ENCODE results near the gene NCL. TPM values are rescaled to one million over a fixed set of nuclear protein-coding genes. Genes with fewer than 3 reads are reported as not detected.
"Not testable (repeated sequence)": the region's sequence is repeated elsewhere in the genome, so short reads cannot be mapped to it uniquely, and the experiment has no call there.

The NCL gene
- total RNA-seq, 2 experiments from 2014 or later, result 665 to 686 TPM

DNA sequence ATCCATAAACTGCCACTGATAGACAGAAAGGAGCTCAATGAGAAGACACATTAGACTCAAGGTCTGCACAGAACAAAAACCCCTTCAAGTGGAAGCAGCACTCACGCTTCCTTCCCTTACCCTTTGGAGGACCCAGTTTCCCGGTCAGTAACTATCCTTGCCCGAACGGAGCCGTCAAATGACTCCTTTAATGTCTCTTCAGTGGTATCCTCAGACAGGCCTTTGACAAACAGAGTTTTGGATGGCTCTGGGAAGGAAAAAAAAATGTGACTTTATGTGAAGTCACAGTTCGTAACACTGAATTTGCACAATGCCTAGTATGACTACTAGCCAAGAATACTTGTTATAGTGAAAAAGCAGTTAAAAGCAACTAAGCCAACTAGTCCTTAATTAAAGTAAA, 8.4 kb downstream of the NCL start:
- no peak overlapping the region for H3K4me3 Mint-ChIP-seq
- DNase-seq (no peak), ATAC-seq (no peak)
- H3K4me1 Mint-ChIP-seq (ENCODE audit: low read depth), result peaks cover 36% of the 10 kb centered on the region
- peaks cover 84% of the 10 kb centered on the region for H3K36me3 Mint-ChIP-seq (ENCODE audit: low read depth)
- ChIA-PET POLR2A (interaction anchor here (5.3 kb wide), 1 partner anchor 7 kb away, joined by 62 read pairs; the partner anchor contains the start of gene NCL), CTCF (interaction anchor here (0.8 to 1.3 kb wide), 2 partner anchors 50 to 352 kb away, joined by 3 read pairs; no protein-coding TSS in a partner anchor)
- H3K9me3 Mint-ChIP-seq (ENCODE audit: insufficient read depth), result no peaks in the 10 kb centered on the region
- H3K27ac Mint-ChIP-seq, result no peak overlapping the region
- H3K27me3 Mint-ChIP-seq (ENCODE audit: low read depth), result no peaks in the 10 kb centered on the region

DNA sequence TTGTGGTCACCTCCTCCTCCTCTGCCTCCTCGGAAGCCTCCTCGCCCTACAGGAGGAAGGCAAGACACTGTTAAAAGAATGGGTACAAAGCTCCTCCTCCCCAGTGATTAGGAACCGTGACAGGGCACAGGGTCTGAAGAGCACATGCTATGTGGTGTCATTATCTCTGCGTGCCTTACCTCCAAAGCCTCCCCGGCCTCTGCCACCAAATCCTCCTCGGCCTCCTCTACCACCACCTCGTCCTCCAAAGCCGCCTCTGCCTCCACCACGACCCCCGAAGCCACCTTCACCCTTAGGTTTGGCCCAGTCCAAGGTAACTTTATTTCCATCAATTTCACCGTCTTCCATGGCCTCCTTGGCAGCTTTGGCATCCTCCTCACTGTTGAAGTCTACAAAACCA, 9.1 kb downstream of the NCL start:
- peaks cover 30% of the 10 kb centered on the region for H3K4me1 Mint-ChIP-seq (ENCODE audit: low read depth)
- DNase-seq, result no peak
- no peaks in the 10 kb centered on the region for H3K9me3 Mint-ChIP-seq (ENCODE audit: insufficient read depth)

DNA sequence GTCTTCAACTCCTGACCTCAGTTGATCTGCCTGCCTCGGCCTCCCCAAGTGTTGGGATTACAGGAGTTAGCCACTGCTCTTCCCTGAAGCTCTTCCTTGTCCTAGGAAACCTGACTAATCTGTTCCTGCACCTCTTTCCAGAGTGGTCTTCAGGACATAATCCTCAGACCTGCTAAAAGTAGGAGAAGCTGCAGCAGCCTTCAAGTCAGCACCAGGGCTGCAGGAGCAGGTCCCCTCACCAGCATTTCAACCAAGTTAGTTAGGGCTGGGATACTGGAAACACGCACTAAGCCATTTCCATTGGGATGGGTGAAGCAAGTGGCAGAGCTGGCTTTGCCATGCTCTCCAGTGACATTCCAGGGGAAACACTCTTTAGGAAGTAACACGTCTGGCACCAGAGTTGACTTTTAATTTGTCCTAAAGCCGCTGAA, 9.9 kb downstream of the NCL start:
- Mint-ChIP-seq H3K4me3 (no peak overlapping the region), H3K27ac (no peak overlapping the region), H3K27me3 (ENCODE audit: low read depth) (no peaks in the 10 kb centered on the region), H3K36me3 (ENCODE audit: low read depth) (peaks cover 72% of the 10 kb centered on the region), H3K9me3 (ENCODE audit: insufficient read depth) (no peaks in the 10 kb centered on the region), H3K4me1 (ENCODE audit: low read depth) (peaks cover 26% of the 10 kb centered on the region)
- ATAC-seq (no peak), DNase-seq (no peak)
- CTCF ChIA-PET, result interaction anchor here (1.4 to 4.3 kb wide), 2 partner anchors 9 to 227 kb away, joined by 4 to 37 read pairs; partner anchors contain the start of gene NCL
- POLR2A ChIA-PET, result interaction anchor here (5.3 kb wide), 1 partner anchor 9 kb away, joined by 62 read pairs; the partner anchor contains the start of gene NCL

More for the DNA sequence above, 9.1 kb downstream of the NCL start:
- peak overlapping the region; percentile 63 for H3K27ac Mint-ChIP-seq
- ChIA-PET CTCF (interaction anchor here (0.8 to 1.4 kb wide), 3 partner anchors 50 to 351 kb away, joined by 3 to 4 read pairs (median 3); no protein-coding TSS in a partner anchor), POLR2A (interaction anchor here (0.6 to 5.3 kb wide), 2 partner anchors 8 to 63 kb away, joined by 3 to 62 read pairs; partner anchors contain the start of gene NCL)
- no peak overlapping the region for H3K4me3 Mint-ChIP-seq
- peaks cover 77% of the 10 kb centered on the region for H3K36me3 Mint-ChIP-seq (ENCODE audit: low read depth)
- no peak for ATAC-seq
- H3K27me3 Mint-ChIP-seq (ENCODE audit: low read depth), result no peaks in the 10 kb centered on the region

DNA sequence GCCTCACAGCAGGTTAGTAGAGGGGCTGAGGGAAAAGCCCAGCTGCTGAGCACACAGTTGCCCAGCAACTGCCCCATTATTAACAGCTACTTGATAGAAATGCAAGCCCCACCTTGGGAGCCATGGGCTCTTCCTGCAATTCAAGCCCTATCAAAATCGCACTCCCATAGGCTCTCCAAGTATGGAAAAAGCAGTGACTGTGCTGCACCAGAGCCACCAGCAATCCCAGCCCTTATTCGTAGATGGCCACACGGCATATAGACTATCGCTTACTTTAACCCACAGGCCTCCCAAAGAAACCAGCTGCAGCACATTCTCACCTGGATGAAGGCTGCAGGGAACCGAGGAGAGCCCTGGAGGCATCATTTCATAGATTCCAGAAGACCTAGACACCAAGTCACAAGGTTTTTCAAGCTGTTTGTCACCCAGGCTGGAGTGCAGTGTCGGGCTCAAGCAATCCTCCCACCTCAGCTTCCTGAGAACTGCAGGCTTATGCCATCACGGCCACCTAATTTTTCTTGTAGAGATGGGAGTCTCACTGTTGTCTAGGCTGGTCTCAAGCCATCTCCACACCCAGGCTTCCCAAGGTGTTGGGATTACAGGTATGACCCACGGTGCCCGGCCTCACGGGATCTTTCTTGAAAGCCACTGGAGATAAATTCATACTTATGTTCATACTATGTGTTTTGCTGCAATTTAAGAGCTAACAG, 11.3 kb downstream of the NCL start:
- DNase-seq (no peak), ATAC-seq (no peak)
- ChIA-PET POLR2A (interaction anchor here (0.6 to 5.3 kb wide), 7 partner anchors 10 to 330 kb away, joined by 3 to 62 read pairs (median 3); partner anchors contain the start of gene NCL), CTCF (interaction anchor here (0.9 to 4.3 kb wide), 10 partner anchors 11 to 605 kb away, joined by 3 to 48 read pairs (median 14); partner anchors contain the start of gene NCL)
- no peak overlapping the region for H3K4me3 Mint-ChIP-seq
- peaks cover 59% of the 10 kb centered on the region for H3K36me3 Mint-ChIP-seq (ENCODE audit: low read depth)
- H3K27ac Mint-ChIP-seq, result peak overlapping the region; percentile 39
- H3K9me3 Mint-ChIP-seq (ENCODE audit: insufficient read depth), result no peaks in the 10 kb centered on the region
- H3K4me1 Mint-ChIP-seq (ENCODE audit: low read depth), result peaks cover 16% of the 10 kb centered on the region
- no peaks in the 10 kb centered on the region for H3K27me3 Mint-ChIP-seq (ENCODE audit: low read depth)

DNA sequence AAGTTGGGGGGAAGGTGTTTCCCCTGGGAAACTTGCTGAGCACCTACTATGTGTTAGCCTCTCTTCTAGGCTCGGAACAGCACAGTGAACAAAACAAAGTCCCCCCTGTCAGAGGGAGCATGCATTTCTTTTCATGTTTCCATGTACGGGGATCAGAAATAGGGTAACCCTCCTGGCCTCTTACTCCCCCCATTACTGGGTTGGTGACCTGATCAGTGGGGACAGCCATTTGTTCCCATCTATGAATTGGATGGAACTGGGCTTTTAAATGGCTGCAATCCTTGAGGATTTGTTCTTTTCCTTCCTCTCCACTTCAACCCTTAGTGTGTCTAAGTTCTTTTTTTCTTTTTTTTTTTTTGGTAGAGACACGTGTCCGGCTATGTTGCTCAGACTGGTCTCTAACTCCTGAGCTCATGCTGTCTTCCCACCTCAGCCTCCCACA, 13.7 kb downstream of the NCL start:
- ChIA-PET POLR2A (interaction anchor here (0.6 to 2.1 kb wide), 3 partner anchors 13 to 161 kb away, joined by 3 to 10 read pairs (median 3); partner anchors contain the start of gene NCL), CTCF (interaction anchor here (0.9 to 4.3 kb wide), 9 partner anchors 8 to 348 kb away, joined by 3 to 48 read pairs (median 22); partner anchors contain the start of gene NCL)
- Mint-ChIP-seq H3K27ac (no peak overlapping the region), H3K4me3 (no peak overlapping the region), H3K27me3 (ENCODE audit: low read depth) (no peaks in the 10 kb centered on the region), H3K4me1 (ENCODE audit: low read depth) (peaks cover 5% of the 10 kb centered on the region), H3K36me3 (ENCODE audit: low read depth) (peaks cover 36% of the 10 kb centered on the region), H3K9me3 (ENCODE audit: insufficient read depth) (no peaks in the 10 kb centered on the region)
- ATAC-seq (no peak), DNase-seq (no peak)

DNA sequence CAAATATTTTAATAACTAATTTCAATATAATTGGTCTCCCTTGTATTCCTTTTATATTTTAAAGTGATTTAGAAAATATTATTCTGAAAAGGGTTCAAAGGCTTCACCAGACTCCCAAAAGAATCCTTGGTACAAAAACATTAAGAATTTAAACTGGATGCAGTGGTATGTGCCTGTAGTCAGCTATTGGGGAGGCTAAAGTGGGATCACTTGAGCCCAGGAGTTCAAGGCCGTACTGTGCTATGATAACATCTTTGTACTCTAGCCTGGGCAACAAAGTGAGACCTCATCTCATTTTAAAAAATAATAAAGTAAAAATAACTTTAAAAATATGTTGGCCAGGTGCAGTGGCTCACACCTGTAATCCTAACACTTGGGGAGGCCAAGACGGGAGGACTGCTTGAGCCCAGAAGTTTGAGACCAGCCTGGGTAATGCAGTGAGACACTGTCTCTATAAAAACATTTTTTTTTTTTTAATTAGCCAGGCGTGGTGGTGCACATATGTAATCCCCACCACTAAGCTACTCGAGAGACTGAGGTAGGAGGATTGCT, 14.7 kb downstream of the NCL start:
- no peak overlapping the region for H3K4me3 Mint-ChIP-seq

DNA sequence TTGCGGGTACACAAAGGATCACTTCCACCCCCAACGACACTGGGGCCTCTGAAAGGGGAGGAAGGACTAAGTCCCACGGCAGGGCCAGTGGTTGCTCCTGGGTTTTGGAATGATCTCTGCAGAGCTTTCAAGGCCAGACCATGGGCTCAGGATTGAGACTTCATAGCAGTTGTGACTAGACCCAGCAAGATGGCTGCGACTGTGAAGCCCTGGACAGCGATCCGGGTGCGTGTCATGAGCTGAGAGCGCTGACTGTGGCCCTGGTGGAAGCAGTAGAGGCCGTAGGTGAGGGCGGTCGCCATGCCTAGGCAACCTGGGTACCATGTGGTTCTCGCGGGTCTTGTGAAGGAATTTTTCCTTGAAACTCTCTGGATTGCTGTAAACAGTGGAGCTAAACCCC, 27.3 kb downstream of the NCL start:
- H3K9me3 Mint-ChIP-seq (ENCODE audit: insufficient read depth), result no peaks in the 10 kb centered on the region
- POLR2A ChIA-PET, result no interaction called here

More for the DNA sequence above, 14.7 kb downstream of the NCL start:
- no peak for DNase-seq
- no peaks in the 10 kb centered on the region for H3K9me3 Mint-ChIP-seq (ENCODE audit: insufficient read depth)
- no peak for ATAC-seq
- no peak overlapping the region for H3K27ac Mint-ChIP-seq
- no peaks in the 10 kb centered on the region for H3K27me3 Mint-ChIP-seq (ENCODE audit: low read depth)
- H3K4me1 Mint-ChIP-seq (ENCODE audit: low read depth), result no peaks in the 10 kb centered on the region
- ChIA-PET POLR2A (interaction anchor here (0.9 to 2.1 kb wide), 2 partner anchors 14 to 22 kb away, joined by 3 to 10 read pairs; partner anchors contain the start of gene NCL), CTCF (interaction anchor here (0.9 kb wide), 1 partner anchor 153 kb away, joined by 3 read pairs; no protein-coding TSS in a partner anchor)
- peaks cover 27% of the 10 kb centered on the region for H3K36me3 Mint-ChIP-seq (ENCODE audit: low read depth)

DNA sequence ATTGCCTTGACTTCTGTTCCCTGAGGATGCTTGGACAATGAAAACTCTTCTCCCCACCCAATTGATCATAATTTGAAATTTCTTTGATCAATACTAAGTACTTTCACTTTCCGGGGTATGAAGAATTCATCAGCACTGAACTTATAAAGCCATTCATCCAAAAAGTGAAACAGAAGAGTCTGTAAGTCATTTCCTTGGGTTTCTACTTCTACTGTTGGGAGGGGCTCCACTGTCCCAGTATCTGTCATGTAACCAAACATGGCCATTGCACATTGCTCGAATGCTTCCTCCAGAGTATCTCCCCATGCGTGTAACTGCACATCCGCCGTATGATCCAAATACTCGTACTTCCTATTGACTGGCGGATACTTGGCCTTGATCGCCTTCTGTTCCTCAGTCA, 30.3 kb downstream of the NCL start:
- Mint-ChIP-seq H3K9me3 (ENCODE audit: insufficient read depth) (peaks cover 6% of the 10 kb centered on the region), H3K4me1 (ENCODE audit: low read depth) (peaks cover 5% of the 10 kb centered on the region), H3K27ac (no peak overlapping the region), H3K36me3 (ENCODE audit: low read depth) (peaks cover 4% of the 10 kb centered on the region), H3K4me3 (no peak overlapping the region), H3K27me3 (ENCODE audit: low read depth) (no peaks in the 10 kb centered on the region)
- ATAC-seq (no peak), DNase-seq (no peak)
- CTCF ChIA-PET, result interaction anchor here (1.6 kb wide), 1 partner anchor 18 kb away, joined by 4 read pairs; no protein-coding TSS in a partner anchor
- POLR2A ChIA-PET, result no interaction called here

More for the DNA sequence above, 27.3 kb downstream of the NCL start:
- ATAC-seq (no peak), DNase-seq (no peak)
- no peak overlapping the region for H3K4me3 Mint-ChIP-seq
- CTCF ChIA-PET, result no interaction called here
- no peak overlapping the region for H3K27ac Mint-ChIP-seq
- H3K36me3 Mint-ChIP-seq (ENCODE audit: low read depth), result no peaks in the 10 kb centered on the region
- no peaks in the 10 kb centered on the region for H3K27me3 Mint-ChIP-seq (ENCODE audit: low read depth)
- peaks cover 5% of the 10 kb centered on the region for H3K4me1 Mint-ChIP-seq (ENCODE audit: low read depth)

DNA sequence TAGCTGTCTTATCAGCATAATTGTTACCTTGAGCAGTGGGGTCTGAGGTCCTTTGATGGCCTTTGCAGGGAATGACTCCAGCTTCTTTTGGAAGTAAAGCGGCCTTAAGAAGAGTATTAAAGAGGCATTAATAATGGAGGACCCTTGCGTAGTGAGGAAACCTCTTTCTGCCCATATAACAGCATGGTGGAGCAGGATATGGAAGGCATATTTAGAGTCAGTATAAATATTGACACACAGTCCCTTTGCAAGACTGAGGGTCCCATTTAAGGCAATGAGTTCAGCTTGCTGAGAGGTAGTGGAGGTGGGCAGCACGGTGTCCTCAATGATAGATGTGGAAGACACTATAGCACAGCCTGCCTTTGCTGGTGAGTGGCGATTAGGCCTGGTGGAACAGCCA, 32.7 kb downstream of the NCL start:
- peaks cover 4% of the 10 kb centered on the region for H3K36me3 Mint-ChIP-seq (ENCODE audit: low read depth)
- ChIA-PET POLR2A (no interaction called here), CTCF (no interaction called here)
- H3K27ac Mint-ChIP-seq, result no peak overlapping the region
- no peak for DNase-seq
- H3K27me3 Mint-ChIP-seq (ENCODE audit: low read depth), result no peaks in the 10 kb centered on the region
- no peak for ATAC-seq
- peaks cover 8% of the 10 kb centered on the region for H3K4me1 Mint-ChIP-seq (ENCODE audit: low read depth)
- peaks cover 6% of the 10 kb centered on the region for H3K9me3 Mint-ChIP-seq (ENCODE audit: insufficient read depth)
- H3K4me3 Mint-ChIP-seq, result no peak overlapping the region

DNA sequence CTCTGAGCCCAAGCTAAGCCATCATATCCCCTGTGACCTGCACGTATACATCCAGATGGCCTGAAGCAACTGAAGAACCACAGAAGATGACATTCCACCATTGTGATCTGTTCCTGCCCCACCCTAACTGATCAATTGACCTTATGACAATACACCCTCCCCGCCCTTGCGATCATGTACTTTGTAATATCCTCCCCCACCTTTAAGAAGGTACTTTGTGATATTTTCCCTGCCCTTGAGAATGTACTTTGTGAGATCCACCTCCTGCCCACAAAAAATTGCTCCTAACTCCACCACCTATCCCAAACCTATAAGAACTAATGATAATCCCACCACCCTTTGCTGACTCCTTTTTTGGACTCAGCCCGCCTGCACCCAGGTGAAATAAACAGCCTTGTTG, 33.8 kb downstream of the NCL start:
- peaks cover 20% of the 10 kb centered on the region for H3K4me1 Mint-ChIP-seq (ENCODE audit: low read depth)
- DNase-seq; CTCF ChIA-PET; H3K27me3 Mint-ChIP-seq (ENCODE audit: low read depth); H3K36me3 Mint-ChIP-seq (ENCODE audit: low read depth); H3K27ac Mint-ChIP-seq; H3K9me3 Mint-ChIP-seq (ENCODE audit: insufficient read depth); ATAC-seq; H3K4me3 Mint-ChIP-seq; POLR2A ChIA-PET: not testable (repeated sequence)

DNA sequence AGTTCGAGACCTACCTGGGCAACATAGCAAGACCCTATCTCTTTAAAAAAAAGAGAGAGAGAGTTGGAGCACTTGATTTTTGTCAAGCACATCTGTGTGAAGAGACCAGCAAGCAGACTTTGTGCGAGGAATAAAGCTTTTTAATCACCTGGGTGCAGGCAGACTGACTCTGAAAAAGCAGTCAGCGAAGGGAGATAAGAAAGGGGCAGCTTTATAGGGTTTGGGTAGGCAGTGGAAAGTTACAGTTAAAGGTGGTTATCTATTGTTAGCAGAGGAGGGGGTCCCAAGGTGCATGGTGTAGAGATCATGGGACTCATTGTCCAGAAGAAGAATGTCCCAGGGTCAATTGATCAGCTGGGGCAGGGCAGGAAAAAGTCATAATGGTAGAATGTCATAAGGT, 34.4 kb downstream of the NCL start:
- H3K27ac Mint-ChIP-seq, result no peak overlapping the region
- H3K4me1 Mint-ChIP-seq (ENCODE audit: low read depth), result peaks cover 24% of the 10 kb centered on the region
- ChIA-PET POLR2A (no interaction called here), CTCF (interaction anchor here (1.2 kb wide), 1 partner anchor 17 kb away, joined by 4 read pairs; no protein-coding TSS in a partner anchor)
- DNase-seq (no peak), ATAC-seq (no peak)
- no peak overlapping the region for H3K4me3 Mint-ChIP-seq
- H3K27me3 Mint-ChIP-seq (ENCODE audit: low read depth), result no peaks in the 10 kb centered on the region
- H3K9me3 Mint-ChIP-seq (ENCODE audit: insufficient read depth), result peaks cover 6% of the 10 kb centered on the region
- peaks cover 4% of the 10 kb centered on the region for H3K36me3 Mint-ChIP-seq (ENCODE audit: low read depth)
